Activated gamma-delta T cell (primary cell): Measurements from ENCODE around the gene TOMM70.
"Not testable (repeated sequence)": the region's sequence is repeated elsewhere in the genome, so short reads cannot be mapped to it uniquely, and the experiment has no call there.

Source experiments
- DNase-seq: peaks from one replicate; lab custom pipeline; 2025; lab: John Stamatoyannopoulos, UW
- total RNA-seq, 2 donors: gene quantifications; one replicate each; lab custom pipeline; 2026; lab: John Stamatoyannopoulos, UW

TOMM70 gene
- total RNA-seq: 110 to 129 reads per million in 2 donors

DNA sequence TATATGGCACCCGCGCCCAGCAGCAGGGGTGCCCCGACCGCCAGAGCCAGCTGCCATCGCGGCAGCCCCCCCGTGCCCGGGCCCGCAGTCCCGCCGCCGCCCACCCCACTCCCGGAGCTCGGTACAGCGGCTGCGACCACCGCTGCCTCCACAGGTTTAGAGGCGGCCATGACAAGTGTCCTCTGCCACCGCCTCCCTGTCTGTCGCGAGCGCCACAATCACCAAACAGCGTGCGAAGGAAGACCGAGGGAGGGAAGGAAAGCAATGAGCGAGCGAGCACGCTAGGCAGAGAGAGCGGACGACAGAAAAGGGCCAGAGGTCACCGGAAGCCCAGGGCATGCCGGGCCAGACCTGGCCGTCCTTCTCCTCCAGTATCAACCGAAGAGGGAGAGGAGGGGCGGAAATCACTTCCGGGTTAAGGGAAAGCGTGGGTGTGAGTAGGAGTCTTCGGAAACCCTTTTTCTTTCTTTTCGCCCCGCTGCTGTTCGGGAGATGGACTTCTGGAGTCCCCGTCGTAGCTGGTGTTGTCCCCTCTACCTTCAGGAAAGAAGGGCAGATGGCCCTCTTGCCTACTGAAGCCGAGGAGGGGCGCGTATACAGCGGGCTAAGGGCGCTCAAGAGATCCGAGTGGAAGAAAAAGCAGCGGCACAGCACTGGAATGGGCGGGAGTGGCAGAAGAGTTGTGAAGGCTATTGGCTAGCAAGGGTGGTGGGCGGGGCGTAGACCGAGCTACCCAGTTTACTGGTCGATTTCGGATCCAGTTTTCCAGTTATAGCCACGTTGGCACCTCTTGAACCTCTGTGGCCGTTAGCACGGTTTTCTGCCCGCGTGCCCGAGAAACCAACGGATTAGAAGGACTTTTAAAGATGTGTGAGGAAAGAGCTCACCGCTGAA lies at the start of gene TOMM70, which contains the start of gene LNP1:
TSS of gene TOMM70 (minus strand) at position 310 of the 894 bp plus-strand sequence. CDS start at position 170, 140 bp downstream.
TSS of gene LNP1 (plus strand) at position 760 of the 894 bp plus-strand sequence. CDS start 28,191 bp downstream, outside the sequence.
- peak; percentile 60 for DNase-seq

DNA sequence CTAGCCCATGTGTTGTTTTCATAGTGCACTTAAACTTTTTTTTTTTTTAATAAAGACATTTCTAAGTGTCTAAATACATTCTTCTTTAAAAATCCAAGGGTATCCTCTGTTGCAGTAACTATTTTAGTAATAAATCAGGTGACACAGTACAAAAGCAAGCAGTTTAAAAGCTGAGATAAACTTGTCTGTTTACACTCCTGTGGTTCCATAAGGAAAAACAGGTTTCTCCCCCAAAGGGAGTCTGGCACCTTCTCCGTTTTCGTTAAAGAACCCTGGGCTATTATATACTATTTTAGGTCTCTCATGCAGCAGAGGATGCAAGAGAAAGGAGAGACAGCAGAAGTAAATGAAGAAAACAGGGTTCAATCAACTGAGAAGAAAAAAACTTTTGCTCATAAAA lies 48.3 kb upstream of the TOMM70 start:
- DNase-seq: no peak

DNA sequence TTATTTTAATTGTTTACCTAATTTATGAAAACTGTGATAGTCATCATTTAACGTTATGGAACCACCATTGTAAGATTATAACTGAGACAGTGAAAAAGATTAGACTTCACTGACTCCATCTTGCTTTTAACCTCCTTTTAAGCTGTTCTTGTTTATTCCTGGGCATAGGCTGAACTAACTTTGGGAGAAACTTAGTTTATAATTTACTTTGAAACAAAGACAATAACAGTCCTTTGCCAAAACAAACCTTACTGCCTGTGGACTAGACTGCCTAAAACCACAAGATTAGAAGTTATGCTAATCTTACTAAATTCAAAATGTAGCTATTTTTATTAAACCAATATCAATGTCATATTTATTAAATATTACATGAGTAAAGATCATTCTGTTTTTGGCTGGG lies 47.2 kb upstream of the TOMM70 start:
- no peak for DNase-seq

DNA sequence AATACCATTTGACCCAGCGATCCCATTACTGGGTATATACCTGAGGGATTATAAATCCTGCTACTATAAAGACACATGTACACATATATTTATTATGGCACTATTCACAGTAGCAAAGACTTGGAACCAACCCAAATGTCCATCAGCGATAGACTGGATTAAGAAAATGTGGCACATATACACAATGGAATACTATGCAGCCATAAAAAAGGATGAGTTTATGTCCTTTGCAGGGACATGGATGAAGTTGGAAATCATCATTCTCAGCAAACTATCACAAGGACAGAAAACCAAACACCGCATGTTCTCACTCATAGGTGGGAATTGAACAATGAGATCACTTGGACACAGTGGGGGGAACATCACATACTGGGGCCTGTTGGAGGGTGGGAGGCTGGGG lies 46.2 kb upstream of the TOMM70 start:
- not testable (repeated sequence) for DNase-seq

DNA sequence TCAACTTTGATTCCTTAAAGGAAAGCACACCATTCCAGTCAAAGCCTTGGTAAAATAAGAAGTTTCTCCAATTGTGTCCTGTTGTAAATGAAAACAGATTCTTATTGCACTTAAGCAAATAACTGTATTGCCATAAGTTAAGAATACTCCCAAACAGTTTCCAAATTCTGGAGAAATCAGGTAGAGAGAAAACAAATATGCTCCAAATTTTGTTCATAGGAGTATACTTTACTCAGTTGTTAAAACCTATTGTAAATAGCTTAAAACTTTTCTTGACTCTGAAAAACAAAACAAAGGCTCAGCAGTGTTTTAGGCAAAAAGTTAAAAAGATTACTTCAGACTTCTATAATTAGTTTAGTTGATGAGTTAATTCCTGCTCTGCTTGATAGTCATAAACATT lies 42.8 kb upstream of the TOMM70 start:
- no peak for DNase-seq

DNA sequence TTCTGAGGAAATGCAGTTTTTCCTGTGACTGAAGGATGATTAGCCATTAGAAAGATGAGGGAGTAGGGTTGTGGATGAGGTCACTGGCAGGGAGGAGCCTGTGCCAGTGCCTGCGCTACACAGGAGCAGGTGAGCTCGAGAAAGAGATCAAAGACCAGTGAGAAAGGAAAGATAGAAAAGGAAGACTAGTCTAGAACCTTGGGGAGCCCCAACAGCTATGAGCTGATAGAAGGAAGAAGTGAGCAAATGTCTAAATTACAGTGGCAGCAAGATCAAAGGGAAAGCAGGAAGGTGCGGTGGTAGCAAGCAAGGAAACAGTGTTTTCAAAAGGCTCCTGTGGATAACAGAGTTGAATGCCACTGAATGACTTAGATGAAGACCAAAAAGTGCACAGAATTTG lies 40.0 kb upstream of the TOMM70 start:
- no peak for DNase-seq

DNA sequence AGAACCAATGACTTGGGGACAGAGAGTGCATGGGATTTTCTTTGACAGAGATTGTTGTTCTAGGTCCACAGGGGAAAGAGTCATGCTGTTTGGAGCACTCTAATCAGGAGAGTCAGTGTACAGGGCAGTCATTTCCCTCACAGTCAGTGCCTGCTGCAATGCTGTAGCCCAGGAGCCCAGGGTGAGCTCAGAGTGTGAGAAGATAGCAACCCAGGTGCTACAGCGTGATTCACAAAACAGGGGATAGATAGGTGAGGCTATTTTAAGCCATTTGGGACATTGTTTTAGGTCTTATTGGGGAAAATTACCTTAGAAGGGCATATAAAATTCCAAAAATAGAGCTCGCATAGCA lies 37.7 kb upstream of the TOMM70 start:
- no peak for DNase-seq

DNA sequence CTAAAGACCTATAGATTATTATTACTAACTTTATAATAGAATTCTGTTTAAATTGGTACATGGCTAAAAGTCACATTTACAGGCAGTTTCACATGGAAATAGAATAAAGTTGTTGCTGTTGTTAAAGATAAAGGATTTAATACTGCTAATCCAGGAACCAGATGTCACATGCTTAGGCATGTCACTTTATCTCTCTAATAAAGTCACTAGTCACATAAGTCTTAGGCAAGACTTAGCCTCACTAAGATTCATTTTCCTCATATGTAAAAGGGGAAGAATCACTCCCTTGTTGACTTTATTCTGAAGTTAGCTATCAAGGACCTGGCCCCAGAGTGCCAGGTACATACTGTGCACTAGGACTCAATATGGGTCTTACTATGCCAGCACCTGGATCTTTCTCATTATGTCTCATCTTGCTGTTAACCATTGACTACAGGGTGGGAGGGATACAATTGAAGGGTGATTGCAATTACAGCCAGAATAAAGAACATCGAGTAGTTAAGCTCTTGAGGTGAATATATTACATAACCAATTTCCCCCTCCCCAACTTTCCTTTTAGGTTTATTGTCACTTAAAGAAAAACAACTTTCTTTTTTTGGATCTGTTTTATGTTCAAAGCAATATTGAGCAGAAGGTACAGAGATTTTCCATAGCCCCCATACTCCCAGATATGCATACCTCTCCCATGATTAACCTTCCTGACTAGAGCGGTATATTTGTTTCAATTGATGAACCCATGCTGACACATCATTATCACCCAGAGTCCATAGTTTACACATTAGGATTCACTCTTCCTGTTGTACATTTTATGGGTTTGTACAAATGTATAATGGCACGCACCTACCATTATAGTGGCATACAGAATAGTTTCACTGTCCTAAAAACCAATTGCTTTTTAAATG lies 37.1 kb upstream of the TOMM70 start:
- no peak for DNase-seq

DNA sequence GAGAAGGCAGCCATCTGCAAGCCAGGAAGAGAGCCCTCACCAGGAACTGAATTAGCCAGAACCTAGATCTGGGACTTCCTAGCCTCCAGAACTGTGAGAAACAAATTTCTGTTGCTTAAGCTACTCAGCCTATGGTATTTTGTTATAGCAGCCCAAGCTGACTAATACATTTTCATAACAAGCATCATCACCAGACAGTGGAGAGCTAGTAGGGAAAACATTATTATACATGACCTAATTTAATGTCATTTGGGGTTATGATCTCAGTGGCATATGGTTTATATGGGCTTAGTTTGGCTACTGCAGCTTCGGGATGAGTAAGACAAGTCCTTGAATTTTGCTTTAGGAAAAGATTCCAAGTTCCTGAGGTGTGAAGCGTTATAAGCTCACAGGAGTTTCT lies 36.1 kb upstream of the TOMM70 start:
- DNase-seq: no peak

DNA sequence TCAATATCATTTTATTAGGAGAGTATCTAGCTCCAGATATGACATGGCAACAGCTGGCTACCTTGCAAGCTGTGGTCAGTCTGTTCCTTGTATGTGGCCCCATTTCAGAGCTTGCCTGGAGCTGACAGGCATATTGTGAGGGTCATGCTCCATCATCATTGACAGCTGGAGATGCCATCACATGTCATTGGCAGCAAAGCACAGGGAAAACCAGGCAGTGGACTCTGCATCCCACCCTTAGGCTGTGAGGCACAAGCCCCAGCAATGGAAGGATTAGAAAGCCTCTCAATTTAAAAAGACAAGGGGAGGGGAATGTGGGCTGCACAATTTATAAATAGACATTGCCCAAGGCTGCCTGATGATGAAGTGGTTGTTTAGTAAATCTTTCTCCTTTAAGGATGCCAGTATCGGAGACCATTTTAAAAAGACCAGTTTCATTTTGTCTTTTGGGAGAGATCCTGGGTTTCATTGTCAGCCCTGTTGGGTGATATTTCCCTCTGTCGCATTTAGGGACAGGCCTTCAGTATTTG lies 28.4 kb upstream of the TOMM70 start:
- DNase-seq: no peak

DNA sequence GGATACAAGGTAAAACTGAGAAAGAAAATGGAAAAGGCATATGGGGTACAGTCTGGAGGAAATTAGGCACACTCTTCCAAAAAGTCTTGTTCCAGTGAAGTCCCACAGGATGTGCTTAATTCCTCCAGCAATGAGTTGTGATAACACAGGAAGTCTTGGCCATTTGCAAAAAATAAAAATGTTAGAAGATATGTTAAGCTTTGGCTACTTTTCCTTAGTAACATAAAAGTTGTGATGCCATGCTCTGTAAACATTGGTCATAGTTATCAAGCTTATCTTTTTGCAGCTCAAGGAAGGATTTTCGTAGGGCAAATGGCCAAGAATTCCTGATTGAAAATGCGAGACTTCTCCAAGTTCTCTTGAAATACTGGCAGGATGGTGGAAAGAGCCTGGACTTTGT lies 26.8 kb upstream of the TOMM70 start:
- no peak for DNase-seq

DNA sequence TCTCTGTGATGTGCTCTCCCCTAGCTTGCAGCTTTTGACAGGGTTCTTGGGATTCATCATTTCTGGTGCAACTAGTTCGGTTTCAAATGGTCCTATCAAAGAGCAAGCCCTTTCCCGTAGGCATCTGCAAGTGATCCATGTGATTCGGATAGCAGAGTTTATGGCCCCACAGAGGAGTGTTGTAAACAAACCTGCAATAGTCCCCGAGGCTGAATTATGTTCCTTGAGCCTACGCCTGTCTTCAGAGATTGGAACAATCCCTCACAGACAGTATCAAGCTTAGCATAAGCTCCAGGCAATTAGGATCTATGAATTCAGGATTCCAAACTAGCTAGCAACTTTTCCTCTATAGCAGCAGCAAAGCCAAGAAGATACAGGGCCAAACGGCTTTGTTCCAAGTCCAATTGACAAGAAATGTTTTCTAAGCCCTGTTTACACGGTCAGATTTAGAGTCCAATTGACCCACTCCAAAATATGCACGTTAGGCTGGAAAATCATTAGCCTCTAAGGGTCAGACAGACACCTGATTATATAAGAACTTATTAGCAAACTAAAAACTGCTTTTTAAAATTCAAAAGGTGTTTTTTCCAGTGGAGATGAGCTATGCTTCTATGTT lies 25.3 kb upstream of the TOMM70 start:
- DNase-seq: no peak

DNA sequence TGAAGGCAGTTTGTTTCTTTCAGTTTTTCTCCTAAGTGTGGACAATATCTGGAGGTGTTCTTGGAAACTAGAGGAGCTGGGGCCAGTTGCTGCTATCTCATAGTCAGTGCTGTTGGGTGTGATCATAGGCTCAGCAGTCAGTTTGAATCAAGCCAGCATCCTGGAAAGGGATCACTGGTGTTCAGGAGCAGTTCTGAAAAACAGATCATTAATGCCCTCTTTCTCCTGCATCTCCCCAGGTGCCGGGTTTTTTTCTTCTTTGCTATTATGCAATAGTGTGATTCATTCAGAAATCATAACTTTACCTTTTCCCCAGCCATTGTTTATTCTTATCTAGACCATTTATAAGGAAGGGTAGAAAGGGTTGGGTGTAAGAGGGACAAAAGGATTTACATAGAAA lies 24.4 kb upstream of the TOMM70 start:
- DNase-seq: no peak

DNA sequence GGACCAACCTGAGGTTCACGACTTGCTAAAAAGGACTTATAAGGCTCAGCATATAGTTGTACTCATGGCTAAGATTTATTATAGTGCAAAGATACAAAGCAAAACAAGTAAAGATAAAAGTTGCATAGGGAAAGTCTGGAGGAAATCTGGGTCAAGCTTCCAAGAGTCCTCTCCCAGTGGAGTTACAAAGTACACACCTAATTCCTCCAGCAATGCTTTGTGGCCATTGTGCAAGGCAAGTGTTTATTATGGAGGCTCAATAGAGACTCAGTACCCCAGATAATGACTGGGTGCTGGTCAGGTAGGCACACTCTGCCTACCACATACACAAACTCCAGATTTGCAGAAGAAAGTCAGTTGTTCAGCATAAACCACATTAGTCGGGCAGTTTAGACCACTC lies 23.4 kb upstream of the TOMM70 start:
- DNase-seq: no peak

DNA sequence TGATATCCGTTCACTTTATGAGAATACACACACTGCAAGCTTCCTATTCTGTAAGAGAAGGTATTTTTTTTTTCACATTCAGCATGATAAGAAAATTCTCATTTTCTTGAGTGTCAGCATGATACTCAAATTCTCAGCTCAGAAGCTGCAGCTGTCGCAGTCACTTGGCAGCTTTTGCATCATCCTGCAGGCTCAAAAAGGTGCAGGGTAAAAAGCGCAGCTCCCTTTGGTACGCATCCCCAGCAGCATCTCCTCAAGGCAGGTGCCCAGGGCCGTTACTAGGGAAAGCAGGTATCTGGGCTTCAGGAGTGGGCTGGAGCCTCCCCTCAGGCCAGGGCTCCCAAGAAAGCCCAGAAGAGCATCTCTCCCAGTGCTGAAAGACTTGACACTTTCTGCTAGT lies 22.7 kb upstream of the TOMM70 start:
- no peak for DNase-seq

DNA sequence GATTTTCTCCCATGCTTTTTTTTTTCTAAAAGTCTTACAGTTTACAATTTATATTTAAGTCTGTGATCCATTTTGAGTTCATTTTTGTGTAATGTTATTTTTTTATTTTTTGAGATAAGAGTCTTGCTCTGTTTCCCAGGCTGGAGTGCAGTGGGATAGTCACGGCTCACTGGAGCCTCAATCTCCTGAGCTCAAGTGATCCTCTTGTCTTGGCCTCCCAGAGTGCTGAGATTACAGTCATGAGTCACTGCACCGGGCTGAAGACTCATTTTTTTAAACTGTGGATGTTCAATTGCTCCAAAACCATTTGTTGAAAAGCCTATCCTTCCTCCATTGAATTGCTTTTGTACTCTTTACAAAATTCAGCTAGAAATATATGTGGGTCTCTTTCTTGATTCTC lies 20.0 kb upstream of the TOMM70 start:
- DNase-seq: no peak

DNA sequence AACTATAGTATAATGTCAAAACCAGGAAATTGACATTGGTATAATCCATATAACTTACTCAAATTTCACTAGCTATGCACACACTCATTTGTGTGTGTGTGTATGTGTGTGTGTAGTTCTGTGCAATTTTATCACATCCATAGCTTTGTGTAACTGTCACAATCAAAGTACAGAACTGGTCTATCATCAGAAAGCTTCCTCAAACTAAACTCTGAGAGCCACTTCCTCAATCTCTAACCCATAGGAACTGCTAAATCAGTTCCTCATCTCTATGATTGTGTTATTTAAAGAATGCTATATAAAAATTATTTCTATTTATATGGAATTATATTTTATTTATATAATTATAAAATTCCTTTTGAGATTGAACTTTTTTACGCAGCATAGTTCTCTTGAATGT lies 18.5 kb upstream of the TOMM70 start:
- DNase-seq: no peak

DNA sequence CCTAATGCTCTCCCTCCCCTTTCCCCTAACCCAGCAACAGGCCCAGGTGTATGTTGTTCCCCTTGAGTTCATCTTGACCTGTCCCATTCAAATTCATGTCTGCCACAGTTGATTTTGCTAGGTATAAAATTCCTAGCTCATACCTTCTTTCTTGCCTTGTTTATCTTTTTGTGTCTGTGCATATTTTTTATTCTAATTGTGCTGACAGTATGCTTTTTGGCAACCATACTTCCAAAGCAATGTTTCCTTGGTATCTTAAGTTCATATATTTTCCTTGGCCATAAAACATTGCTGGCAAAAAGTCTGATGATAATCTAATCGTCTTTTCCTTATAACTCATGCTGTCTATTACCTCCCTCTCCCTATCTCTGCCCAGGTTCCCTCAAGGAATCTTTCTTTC lies 16.0 kb upstream of the TOMM70 start:
- no peak for DNase-seq

DNA sequence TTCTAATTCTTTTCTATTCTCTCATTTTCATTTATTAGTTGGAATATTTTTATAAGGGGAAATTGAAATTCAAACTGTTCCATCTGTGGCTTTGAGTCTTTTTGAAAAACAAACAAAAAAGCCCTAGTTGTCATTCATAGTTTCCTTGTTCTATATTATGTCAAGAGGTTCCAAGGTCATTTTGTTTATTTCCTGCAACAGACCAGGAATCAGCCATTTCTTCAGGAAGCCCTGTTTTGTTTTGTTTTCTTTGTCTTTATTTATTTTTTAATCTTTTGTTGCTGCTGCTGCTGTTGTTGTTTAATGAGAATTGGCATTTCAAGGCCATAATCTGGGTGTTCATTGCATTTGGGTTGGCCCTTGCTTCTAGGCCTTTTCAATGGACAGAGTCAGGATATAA lies 15.3 kb upstream of the TOMM70 start:
- DNase-seq: no peak

DNA sequence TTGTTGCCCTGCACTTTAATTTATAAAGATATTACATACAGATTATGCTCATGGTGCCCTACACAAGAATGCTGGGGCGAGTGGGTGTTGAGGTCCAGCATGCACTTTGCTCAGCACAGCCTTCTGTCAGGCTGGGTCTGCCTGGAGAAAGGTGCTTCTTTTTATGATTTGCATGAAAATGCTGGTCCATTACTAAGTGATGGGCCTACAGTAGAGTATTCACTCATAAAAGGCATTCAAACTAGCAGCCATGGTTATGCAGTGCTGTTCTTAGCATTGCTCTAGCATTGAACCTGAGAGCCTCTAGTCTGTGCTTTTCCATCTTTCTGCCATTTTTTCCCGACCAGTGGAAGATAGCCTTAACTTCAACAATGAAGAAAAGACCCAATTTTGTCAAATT lies 12.7 kb upstream of the TOMM70 start:
- DNase-seq: no peak

DNA sequence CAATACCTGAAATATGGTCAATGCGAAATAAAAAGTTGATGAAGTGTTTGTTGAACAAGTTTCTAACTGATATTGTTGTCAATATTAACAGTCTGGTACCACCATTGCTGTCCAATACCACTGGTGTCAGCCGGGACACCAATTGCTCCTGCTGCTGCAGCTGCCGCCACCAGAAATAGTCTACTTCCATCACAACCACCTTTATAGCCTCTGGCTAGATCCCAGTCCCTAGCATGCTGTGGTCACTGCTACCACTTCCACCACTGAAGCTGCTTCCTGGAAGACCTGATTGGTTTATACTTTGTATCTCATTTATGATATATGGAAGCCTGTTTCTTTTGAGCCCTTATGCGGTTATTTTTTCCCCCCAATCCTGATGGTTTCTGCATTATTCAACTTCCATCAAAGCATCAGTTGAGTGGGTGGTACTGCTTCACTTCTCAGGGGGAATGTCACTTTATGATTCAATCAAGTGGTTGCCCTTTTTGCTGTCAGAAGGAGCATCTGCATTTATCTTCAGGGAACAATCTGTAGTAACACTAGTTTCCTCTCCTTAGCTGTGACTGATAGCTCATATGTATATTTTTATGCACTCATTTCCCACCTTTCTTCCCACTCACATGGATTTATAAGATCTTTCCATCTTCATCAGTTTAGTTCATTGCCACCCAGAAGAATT lies 12.2 kb upstream of the TOMM70 start:
- no peak for DNase-seq
